GM12878 (cell line): Measurements from ENCODE around the gene PTK6. TPM values are rescaled to one million over a fixed set of nuclear protein-coding genes. Genes with fewer than 3 reads are reported as not detected.

Source experiments
- ATAC-seq: fragments of 200-7000 bp; cut with Tn5 transposase; 3 replicates; pipeline ENCODE4 v1.9.1; 2020; ENCODE audit warnings: mild to moderate bottlenecking, moderate library complexity
- BruUV-seq: library from RNA; stranded (reverse); fragments of 400-500 nt; replicated peaks from 2 replicates; lab custom pipeline; 2021; lab: Mats Ljungman, UMichigan
- CTCF ChIA-PET: fragments of 300-600 bp; sonication (Branson Sonifier 250); formaldehyde crosslinking; extraction: SDS; loops from one replicate; lab custom pipeline; 2021; ENCODE audit warnings: inconsistent platforms; lab: Yijun Ruan, JAX
- POLR2A ChIA-PET: fragments of 350-600 bp; formaldehyde crosslinking; extraction: SDS; loops from one replicate; lab custom pipeline; 2021; ENCODE audit warnings: inconsistent platforms; lab: Charles Lee
- RAD21 ChIA-PET: fragments of 300-600 bp; sonication (Branson Sonifier 250); formaldehyde crosslinking; loops from one replicate; lab custom pipeline; 2023; ENCODE audit warnings: antibody characterized with exemption; ENCODE audit not compliant: unreplicated experiment; lab: Charles Lee
- SMC1A ChIA-PET: fragments of 300-600 bp; sonication (Branson Sonifier 250); formaldehyde crosslinking; loops from one replicate; lab custom pipeline; 2023; ENCODE audit not compliant: unreplicated experiment, uncharacterized antibody; lab: Charles Lee
- DNase-seq: peaks from one replicate; pipeline ENCODE4 v3.0.0-alpha.2; 2011; ENCODE audit warnings: low read depth, low spot score
- FAIRE-seq: peaks from 3 replicates; lab custom pipeline; 2011; peaks lifted over from hg19 to GRCh38; lab: Jason Lieb, UNC
- H2AFZ ChIP-seq: 2 replicates; pipeline ENCODE4 v1.6.0; 2011; ENCODE audit warnings: low read depth, low read length, control low read depth; ENCODE audit not compliant: control insufficient read depth
- H3K27ac ChIP-seq: 2 replicates; pipeline ENCODE4 v1.5.1; 2011; ENCODE audit warnings: control low read depth; ENCODE audit not compliant: control insufficient read depth, insufficient read depth
- H3K27me3 ChIP-seq, 2 experiments: replicated peaks in 1 of 2; 2 replicates each; pipeline versions ENCODE4 v1.6.0 to v1.6.1; 2011; ENCODE audit warnings: low read length in 1 of 2; ENCODE audit not compliant: control insufficient read depth in 2 of 2, insufficient read depth in 2 of 2
- H3K36me3 ChIP-seq, 2 experiments: 2 replicates each; pipeline ENCODE4 v1.5.1; 2011; ENCODE audit warnings: low read length in 1 of 2; ENCODE audit not compliant: control insufficient read depth in 2 of 2, insufficient read depth in 2 of 2
- H3K4me1 ChIP-seq: 2 replicates; pipeline ENCODE4 v1.6.1; 2011; ENCODE audit warnings: mild to moderate bottlenecking, low read length, moderate library complexity, mixed read lengths; ENCODE audit not compliant: control insufficient read depth, insufficient read depth
- H3K4me2 ChIP-seq: 2 replicates; pipeline ENCODE4 v1.6.0; 2011; ENCODE audit warnings: control low read depth; ENCODE audit not compliant: control insufficient read depth, insufficient read depth
- H3K4me3 ChIP-seq: fragments of 200-600 bp; sonication (generic); 2 replicates; pipeline ENCODE4 v1.5.1; 2016
- H3K79me2 ChIP-seq: 2 replicates; pipeline ENCODE4 v1.6.0; 2011; ENCODE audit warnings: low read length; ENCODE audit not compliant: control insufficient read depth, insufficient read depth
- H3K9ac ChIP-seq: 2 replicates; pipeline ENCODE4 v1.8.0; 2011; ENCODE audit warnings: low read length, control low read depth, mixed read lengths; ENCODE audit not compliant: control insufficient read depth, insufficient read depth
- H3K9me3 ChIP-seq: replicated peaks from 3 replicates; pipeline ENCODE4 v1.5.1; 2011; ENCODE audit warnings: mild to moderate bottlenecking, low read length; ENCODE audit not compliant: control insufficient read depth, insufficient read depth
- H4K20me1 ChIP-seq: 2 replicates; pipeline ENCODE4 v1.6.0; 2011; ENCODE audit not compliant: control insufficient read depth, insufficient read depth
- ATF7 ChIP-seq: fragments of 450-650 bp; IDR thresholded peaks from 2 replicates; pipeline ENCODE4 v1.6.1; 2016; ENCODE audit warnings: low read depth, mild to moderate bottlenecking
- BRCA1 ChIP-seq: IDR thresholded peaks from 2 replicates; pipeline ENCODE4 v1.6.1; 2011; ENCODE audit warnings: low read depth, low read length, improper control_type of control experiment
- CEBPB ChIP-seq, 2 experiments: fragments of 150-350 bp in 1 of 2; IDR thresholded peaks; 2 replicates each; pipeline ENCODE4 v1.6.1; 2012 to 2014; ENCODE audit warnings: low read depth in 2 of 2, low read length in 2 of 2, borderline replicate concordance in 1 of 2, inconsistent platforms in 1 of 2
- FOXM1 ChIP-seq: IDR thresholded peaks from 2 replicates; pipeline ENCODE4 v1.6.1; 2012; ENCODE audit warnings: low read depth, mild to moderate bottlenecking, inconsistent platforms, low read length, moderate library complexity
- MEF2A ChIP-seq: IDR thresholded peaks from 2 replicates; pipeline ENCODE4 v1.6.1; 2011; ENCODE audit warnings: low read depth, mild to moderate bottlenecking, low read length, moderate library complexity; ENCODE audit not compliant: insufficient read depth
- NFIC ChIP-seq: IDR thresholded peaks from 2 replicates; pipeline ENCODE4 v1.6.1; 2012; ENCODE audit warnings: low read depth, mild to moderate bottlenecking, inconsistent platforms, low read length, moderate library complexity
- NR2C2 ChIP-seq: IDR thresholded peaks from 2 replicates; pipeline ENCODE4 v1.6.1; 2011; ENCODE audit warnings: borderline replicate concordance, low read depth; ENCODE audit not compliant: control insufficient read depth, insufficient read length
- SRF ChIP-seq, 2 experiments: IDR thresholded peaks; 2 replicates each; pipeline ENCODE4 v1.6.1; 2011; ENCODE audit warnings: low read depth in 2 of 2, low read length in 2 of 2, mild to moderate bottlenecking in 1 of 2, moderate library complexity in 1 of 2
- ZNF24 ChIP-seq: fragments of 450-650 bp; IDR thresholded peaks from 2 replicates; pipeline ENCODE4 v1.6.1; 2017; ENCODE audit warnings: antibody characterized with exemption, mild to moderate bottlenecking
- ZNF592 ChIP-seq: fragments of 450-650 bp; IDR thresholded peaks from 2 replicates; pipeline ENCODE4 v1.6.1; 2017; ENCODE audit warnings: mild to moderate bottlenecking, moderate library complexity
- WGBS: methylation state at CpG from one replicate; pipeline ENCODE4 v1.1.6; 2016; ENCODE audit warnings: low lambda C conversion rate; ENCODE audit not compliant: insufficient replicate concordance, insufficient coverage; ENCODE audit errors: missing lambda C conversion rate; 5-methylcytosine and 5-hydroxymethylcytosine counted together
- in situ Hi-C: fragments of 300-500 bp; cut with MboI; formaldehyde crosslinking; loops from 9 replicates; pipeline ENCODE4 v1.14.3; 2018; ENCODE audit warnings: mixed read lengths
- intact Hi-C: fragments of 100-400 bp; cut with micrococcal nuclease; formaldehyde crosslinking; loops from one replicate; pipeline ENCODE4 v1.14.2; 2022; ENCODE audit not compliant: unreplicated experiment
- polyA plus RNA-seq, 11 experiments: library from polyadenylated mRNA; depleted of rRNA in 4 of 11; unstranded in 6 of 11; stranded (reverse) in 5 of 11; fragments of >200 nt; fragmentation: Nextera tagmentation in 4 of 11; fragmentation: Illumina TruSeq in 1 of 11; extraction: Ambion mirVana in 4 of 11; extraction: Trizol in 1 of 11; gene quantifications; 1 replicate in 1 of 11; 2 replicates in 10 of 11; pipeline versions ENCODE4 v1.2.1 to v1.2.3, GENCODE V29; 2011 to 2016; ENCODE audit warnings: inconsistent platforms in 2 of 11, missing spikeins in 2 of 11, low read depth in 1 of 11
- total RNA-seq, 4 experiments: library from RNA; depleted of rRNA in 3 of 4; stranded (reverse); fragments of >200 nt in 3 of 4; fragmentation: Illumina TruSeq in 1 of 4; extraction: Trizol in 1 of 4; gene quantifications; 2 replicates each; pipeline versions ENCODE4 v1.2.1 to v1.2.3, GENCODE V29; 2013 to 2021

PTK6 gene
- total and polyA plus RNA-seq, 10 of the 15 experiments (the other 5 are each of a cell fraction or from before 2014, with no cell fraction given), result 0.02 to 0.21 (median 0.09) TPM; not detected in 3

GRCh38 chr20:63501818-63502670 lies 35.1 kb downstream of the PTK6 start:
- RAD21 ChIA-PET, result no interaction called here
- WGBS, result 12% methylated on average over 25 of the region's 26 CpGs
- peaks cover 1 to 4% of the 10 kb centered on the region in 2 experiments; a peak in 3 of 4 replicates for H3K27me3 ChIP-seq
- no peak overlapping the region for H2AFZ ChIP-seq
- no peak overlapping the region for H3K4me2 ChIP-seq
- no peaks in the 10 kb centered on the region for H3K36me3 ChIP-seq
- H3K9me3 ChIP-seq, result no peaks in the 10 kb centered on the region; the same call in 2 of the 3 replicates
- SMC1A ChIA-PET, result no interaction called here
- no peak overlapping the region for H3K9ac ChIP-seq
- in situ Hi-C loops (no loop called here), intact Hi-C loops (no loop called here)
- no TSS peak for BruUV-seq
- H4K20me1 ChIP-seq, result no peaks in the 10 kb centered on the region
- H3K27ac ChIP-seq, result no peak overlapping the region
- no peak for TF ChIP-seq ZNF592
- 0 out of 2 replicates have a peak, but pooled peaks have one; percentile 27 for TF ChIP-seq MEF2A
- no peak for TF ChIP-seq NR2C2
- TF ChIP-seq FOXM1, result no peak
- TF ChIP-seq NFIC, result no peak
- no peak for TF ChIP-seq ZNF24
- TF ChIP-seq ATF7, result peak; percentile 63
- no peak for TF ChIP-seq CEBPB (IDR thresholded peaks at IDR 0.05; ENCODE audit: borderline replicate concordance in 1 of 2, low read depth in 2 of 2, low read length in 2 of 2)
- no peak for TF ChIP-seq BRCA1
- no peak for TF ChIP-seq SRF (IDR thresholded peaks at IDR 0.05; ENCODE audit: low read depth in 2 of 2, low read length in 2 of 2)
- CTCF ChIA-PET, result no interaction called here
- FAIRE-seq, result no peak
- POLR2A ChIA-PET, result no interaction called here
- DNase-seq, result no peak
- H3K4me1 ChIP-seq, result no peaks in the 10 kb centered on the region
- peak; percentile 38 for ATAC-seq
- no peaks in the 10 kb centered on the region for H3K79me2 ChIP-seq
- no peak overlapping the region for H3K4me3 ChIP-seq
